Adrenal gland (tissue), 5 donors: ENCODE measurements around the gene MTHFD1.

Experiments
- POLR2A ChIP-seq, 2 donors: fragments of 450-650 bp; IDR thresholded peaks; one replicate each; pipeline ENCODE4 v1.6.1; 2017; ENCODE audit warnings: antibody characterized with exemption in 2 of 2, mild to moderate bottlenecking in 2 of 2, moderate library complexity in 1 of 2
- TF ChIP-seq, protein P1 (sequence below), 6 experiments: fragments of 450-650 bp in 4 of 6; fragments of 200-600 bp in 2 of 6; sonication (generic) in 1 of 6; IDR thresholded peaks; 1 replicate in 5 of 6; 2 replicates in 1 of 6; pipeline versions ENCODE4 v1.5.1 to v1.8.0; 2016 to 2021; ENCODE audit warnings: antibody characterized with exemption in 6 of 6, mild to moderate bottlenecking in 2 of 6, moderate library complexity in 1 of 6
- donor health status: DM: no; HTN: no; CAD: no.

DNA sequence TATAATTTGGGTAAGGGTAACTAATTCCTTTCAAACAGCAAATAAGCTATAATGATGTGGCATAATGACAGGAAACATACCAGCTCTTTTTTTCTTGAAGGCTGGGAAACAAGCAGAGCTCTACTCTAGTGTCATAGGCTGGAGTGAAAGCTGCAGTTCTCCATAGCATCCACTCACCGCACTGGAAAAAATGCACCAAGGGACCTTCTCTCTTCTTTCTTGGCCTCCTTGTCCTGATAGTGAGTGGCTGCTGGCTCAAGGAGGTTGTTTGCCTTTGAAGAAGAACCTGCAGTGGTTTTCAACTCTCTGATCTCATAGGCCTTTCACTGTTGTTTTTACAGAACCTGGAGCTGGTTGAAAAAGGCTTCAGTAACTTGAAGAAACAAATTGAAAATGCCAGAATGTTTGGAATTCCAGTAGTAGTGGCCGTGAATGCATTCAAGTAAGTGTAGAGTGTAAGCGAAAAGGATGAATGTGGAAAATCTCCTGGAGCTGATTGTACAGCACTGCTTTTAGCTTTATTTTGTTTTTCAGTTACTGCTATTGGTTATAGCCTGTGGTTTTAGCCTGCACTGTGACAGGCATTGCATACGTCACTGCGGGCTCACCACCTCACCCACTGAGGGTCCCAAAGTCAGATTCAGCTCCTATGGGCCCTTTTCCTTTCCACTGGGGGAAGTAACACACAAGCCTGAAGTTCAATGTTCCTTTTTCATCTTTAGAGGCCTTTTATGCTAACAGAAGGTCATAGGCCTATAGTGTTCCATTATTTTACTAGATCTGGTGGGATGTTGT lies 59.9 kb downstream of the MTHFD1 start:
- no peak for TF ChIP-seq POLR2A (IDR thresholded peaks at IDR 0.05)
- TF ChIP-seq, protein P1, sequence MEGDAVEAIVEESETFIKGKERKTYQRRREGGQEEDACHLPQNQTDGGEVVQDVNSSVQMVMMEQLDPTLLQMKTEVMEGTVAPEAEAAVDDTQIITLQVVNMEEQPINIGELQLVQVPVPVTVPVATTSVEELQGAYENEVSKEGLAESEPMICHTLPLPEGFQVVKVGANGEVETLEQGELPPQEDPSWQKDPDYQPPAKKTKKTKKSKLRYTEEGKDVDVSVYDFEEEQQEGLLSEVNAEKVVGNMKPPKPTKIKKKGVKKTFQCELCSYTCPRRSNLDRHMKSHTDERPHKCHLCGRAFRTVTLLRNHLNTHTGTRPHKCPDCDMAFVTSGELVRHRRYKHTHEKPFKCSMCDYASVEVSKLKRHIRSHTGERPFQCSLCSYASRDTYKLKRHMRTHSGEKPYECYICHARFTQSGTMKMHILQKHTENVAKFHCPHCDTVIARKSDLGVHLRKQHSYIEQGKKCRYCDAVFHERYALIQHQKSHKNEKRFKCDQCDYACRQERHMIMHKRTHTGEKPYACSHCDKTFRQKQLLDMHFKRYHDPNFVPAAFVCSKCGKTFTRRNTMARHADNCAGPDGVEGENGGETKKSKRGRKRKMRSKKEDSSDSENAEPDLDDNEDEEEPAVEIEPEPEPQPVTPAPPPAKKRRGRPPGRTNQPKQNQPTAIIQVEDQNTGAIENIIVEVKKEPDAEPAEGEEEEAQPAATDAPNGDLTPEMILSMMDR (IDR thresholded peaks at IDR 0.05): no peak
